CD4-positive, alpha-beta T cell treated with Interleukin-1 beta for 1 hour (primary cell): ENCODE results near the gene CD83.
"Not testable (repeated sequence)": the region's sequence is repeated elsewhere in the genome, so short reads cannot be mapped to it uniquely, and the experiment has no call there.

Source experiments
- DNase-seq, 2 donors: peaks; one replicate each; pipeline ENCODE4 v3.0.0-alpha.2; 2020 to 2022

CD83 gene

DNA sequence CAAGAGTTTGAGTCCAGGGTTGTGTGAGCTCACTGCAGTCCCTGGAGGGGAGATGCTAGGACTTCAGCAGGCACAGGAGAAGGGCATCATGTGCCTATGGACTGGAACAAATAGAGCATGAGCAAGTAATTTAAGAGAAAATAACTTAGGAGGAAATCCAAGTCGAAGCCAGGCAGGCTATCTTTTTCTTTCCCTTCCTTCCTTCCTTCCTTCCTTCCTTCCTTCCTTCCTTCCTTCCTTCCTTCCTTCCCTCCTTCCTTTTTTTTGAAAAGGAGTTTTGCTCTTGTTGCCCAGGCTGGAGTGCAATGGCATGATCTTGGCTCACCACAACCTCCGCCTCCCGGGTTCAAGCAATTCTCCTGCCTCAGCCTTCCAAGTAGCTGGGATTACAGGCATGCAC is 33.7 kb downstream of the CD83 start:
- DNase-seq = not testable (repeated sequence)

DNA sequence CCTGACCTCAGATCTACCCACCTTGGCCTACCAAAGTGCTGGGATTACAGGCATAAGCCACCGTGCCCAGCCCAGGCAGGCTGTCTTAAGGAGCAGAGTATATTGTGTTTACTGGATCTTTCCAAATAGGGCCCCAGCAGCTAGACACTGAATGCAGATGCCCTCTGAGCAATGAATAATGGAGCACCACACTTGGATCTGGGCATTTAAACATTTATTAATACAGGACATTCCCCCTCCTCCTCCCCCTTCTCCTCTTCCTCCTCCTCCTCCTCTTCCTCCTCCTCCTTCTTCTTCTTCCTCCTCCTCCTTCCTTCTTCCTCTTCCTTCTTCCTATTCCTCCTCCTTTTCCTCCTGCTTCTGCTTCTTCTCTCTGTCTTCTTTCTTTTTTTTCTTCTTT is 34.2 kb downstream of the CD83 start:
- DNase-seq = no peak

DNA sequence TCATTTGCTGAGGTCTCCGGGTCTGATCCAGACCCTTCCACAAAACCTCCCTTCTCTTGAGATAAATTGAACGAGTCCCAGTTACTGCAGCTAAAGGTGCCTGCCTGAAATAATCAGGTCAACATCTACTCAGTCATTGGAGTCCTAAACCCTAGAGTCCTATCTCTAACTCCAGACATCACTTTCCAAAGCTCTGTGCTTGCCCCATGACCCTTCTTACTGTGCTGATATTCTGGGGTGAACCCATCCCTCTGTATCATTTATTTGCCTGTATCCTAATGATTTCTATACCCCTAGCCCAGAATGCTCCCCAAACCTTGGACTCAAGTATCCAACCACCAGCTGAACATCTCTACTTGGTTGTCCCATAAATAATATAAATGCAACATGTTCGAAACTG is 35.7 kb downstream of the CD83 start:
- no peak for DNase-seq

DNA sequence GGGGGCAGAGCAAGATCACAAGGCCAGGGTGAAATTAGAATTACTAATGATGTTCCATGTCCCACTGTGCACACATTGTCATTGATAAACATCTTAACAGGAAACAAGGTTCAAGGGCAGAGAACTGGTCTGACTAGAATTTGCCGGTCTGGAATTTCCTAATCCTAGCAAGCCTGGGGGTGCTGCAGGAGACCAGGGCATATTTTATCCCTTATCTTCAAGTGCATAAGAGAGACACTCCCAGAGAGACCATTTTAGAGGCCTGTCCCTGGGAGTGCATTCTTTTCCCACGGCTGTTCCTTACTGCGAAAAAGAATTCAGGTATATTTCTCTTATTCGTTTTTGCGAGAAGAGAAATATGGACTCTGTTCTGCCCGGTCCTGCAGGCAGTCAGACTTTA is 41.5 kb downstream of the CD83 start:
- no peak for DNase-seq

DNA sequence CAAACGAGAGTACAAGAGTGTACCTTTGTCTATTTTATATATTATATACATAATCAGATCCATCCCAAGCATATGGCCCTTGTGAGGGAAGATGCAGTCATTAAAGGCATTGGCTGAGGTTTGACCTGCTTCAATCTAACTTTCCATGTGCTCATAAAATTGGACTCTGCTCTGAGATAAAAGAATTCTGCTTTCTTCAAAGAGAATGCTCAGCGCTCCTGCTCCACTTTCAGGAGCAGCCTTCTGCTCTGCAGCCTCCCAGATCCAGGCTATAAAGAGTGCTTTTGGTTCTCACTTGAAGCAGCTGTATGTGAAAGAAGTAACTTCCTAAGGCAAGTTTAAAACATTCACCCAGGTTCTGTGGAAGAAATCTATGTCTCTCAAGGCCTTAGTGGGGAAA is 45.3 kb downstream of the CD83 start:
- no peak for DNase-seq

DNA sequence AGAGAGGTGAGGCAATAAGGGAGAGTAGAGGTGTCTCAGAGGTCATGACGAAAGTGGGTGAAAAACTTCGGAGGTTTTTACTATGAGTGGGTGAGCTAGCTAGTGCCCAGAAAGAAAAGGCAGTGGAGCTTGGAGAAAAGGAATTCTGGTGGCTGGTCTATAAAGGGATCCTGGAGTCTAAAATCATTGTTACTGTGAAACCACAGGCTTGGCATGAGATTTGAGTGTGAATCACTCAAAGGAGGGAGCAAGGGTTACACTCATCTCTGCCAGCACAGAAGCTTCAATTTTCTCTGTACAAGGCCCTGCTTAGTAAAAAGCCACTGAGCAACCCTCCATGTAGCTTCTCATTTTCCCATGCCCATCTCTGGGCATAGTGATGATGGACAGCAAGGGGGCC is 47.5 kb downstream of the CD83 start:
- no peak for DNase-seq

DNA sequence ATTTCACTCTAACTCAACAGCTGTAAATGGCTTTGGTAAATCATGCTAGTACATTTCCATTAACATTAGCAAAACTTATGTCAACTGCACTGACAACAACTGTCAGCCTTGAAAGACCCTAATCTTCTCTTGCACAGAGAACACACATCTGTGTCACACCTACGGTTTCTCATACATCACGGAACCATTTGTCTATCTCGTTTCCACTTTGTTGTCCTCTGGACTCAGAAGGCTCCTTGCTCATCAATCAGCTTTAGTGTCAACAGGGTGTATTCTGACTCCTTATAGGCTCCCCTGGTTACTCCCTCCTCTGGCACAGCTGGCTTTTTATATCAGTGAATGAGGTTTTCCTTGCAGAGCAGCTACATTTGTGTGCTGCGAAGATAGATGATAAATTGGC is 49.3 kb downstream of the CD83 start:
- no peak for DNase-seq

DNA sequence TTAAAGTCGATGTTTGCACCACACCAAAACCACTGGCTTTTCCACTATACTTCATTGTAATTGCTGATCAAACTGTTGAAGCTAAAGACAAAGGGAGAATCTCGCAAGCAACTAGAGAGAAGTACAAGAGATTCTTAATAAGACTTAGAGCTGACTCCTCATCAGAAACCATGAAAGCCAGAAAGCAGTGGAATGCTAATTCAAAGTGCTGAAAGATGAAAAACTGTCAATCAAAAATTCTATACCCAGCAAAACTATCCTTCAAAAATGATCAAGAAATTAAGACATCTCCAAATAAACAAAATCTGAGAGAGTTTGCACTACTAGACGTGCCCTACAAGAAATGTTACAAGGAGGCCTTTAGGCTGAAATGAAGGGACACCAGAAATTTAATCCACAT is 52.6 kb downstream of the CD83 start:
- DNase-seq = no peak

DNA sequence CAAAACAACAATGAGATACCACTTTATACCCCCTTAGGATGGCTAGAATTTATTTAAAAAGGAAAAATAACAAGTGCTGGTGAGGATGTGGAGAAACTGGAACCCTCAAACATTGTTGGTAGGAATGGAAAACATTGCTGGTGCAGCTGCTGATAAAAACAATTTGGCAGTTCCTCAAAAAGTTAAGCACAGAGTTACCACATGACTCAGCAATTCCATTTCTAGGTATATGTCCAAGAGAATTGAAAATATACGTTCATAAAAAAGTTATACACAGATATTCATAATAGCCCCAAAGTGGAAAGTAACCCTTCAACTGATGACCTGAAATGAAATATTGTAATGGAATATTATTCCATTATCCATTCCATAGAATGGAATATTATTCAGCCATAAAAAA is 55.0 kb downstream of the CD83 start:
- no peak for DNase-seq

DNA sequence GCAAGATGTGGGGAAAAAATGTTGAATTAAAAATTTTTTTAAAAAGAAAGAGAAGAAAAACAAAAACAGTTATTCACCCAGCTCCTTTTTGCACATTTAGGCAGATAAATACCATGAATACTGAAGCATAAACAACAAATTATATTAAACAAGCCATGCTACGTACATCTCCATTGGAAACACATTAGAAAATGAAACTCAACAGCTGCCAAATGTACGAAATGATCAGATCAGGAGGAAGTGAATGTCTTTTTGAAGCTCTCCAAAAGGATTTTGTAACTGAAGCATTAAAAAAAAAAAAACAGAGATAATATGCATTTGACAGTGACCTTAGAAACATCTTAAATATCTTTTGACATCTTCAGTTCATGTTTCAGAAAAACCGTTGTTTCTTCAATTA is 56.7 kb downstream of the CD83 start:
- DNase-seq = no peak

DNA sequence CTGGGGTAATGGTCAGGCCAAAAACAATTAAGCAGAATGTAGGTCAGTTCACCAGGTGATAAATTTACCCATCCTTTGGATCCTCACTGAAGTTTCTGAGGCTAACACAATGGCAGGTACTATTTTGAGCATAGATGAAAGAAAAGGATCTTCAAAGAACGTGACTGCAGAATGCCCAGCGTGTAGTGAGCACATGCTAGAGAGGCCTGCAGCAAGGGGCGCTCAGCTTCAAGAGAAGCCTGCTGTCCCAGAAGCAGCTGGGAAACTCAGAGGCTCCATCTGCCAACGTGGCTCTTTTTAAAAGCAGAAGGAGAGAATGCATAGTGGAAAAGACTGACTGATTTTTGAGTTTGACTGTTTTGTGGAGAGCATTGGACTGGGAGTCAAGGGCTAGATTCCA is 57.4 kb downstream of the CD83 start:
- no peak for DNase-seq

DNA sequence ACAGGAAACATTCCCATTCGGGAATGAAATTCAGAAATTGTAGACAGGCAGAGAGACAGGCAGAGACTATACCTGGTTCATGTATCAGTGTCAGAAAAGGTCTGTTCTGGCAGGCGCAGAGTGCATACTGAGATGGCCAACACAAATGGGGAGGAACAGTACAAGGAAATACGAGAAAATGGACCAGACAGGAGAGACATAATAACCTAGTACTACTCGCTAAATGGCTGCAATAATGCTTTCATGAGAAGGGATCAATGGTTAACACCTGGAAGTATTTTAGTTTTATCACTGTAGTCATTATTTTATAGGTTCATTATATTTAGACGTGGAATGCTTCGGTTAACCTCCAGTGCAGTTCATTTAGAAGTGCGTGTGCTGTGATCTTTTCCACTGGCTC is 58.9 kb downstream of the CD83 start:
- no peak for DNase-seq

DNA sequence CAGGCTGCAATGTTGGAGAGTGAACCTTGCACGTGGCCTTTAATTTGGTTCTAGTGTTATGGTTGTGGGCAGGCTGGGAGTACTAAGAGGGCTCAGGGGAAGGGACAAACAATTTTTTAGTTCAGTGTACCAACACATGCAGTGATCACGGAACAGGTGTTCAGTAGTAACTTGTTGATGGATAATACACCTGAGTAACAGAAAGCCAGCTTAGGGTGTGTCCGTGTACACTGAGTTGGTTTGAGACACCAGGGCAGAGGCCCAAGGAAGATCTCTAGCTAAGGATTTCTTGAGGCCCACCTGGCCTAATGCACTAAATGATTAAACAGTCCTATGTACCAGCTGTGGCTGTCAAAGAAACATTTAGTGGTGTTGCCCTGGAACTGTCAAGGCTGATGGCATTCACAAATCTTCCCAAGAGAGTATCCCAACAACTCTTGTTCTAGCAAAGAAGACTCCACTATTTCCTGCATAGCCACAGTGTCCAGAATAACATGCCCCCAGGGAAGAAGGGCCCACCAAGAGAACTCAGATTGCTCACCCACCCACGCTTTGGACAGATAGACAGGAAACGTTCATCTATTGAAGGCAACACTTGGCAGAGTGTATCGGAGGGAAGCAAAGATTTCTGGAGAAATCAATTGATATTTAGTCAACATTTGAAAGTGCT is 60.0 kb downstream of the CD83 start:
- DNase-seq = no peak

DNA sequence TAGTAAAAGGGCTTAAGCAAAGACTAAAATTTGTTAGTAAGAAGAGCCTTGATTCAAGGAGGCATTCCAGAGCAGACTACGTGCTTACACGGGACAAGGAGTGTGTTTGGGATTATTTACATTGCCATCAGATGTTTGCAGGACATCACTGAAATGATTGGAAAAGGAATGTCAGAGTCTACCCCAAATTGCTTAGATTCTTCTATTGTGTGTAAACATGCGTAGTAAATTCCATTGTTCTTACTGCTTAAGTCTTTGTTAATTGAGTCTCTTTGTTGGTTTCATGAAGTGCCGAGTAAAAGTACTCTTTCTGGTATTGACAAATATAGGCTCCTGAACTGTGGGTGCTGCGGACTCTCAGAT is 60.5 kb downstream of the CD83 start:
- DNase-seq = no peak

DNA sequence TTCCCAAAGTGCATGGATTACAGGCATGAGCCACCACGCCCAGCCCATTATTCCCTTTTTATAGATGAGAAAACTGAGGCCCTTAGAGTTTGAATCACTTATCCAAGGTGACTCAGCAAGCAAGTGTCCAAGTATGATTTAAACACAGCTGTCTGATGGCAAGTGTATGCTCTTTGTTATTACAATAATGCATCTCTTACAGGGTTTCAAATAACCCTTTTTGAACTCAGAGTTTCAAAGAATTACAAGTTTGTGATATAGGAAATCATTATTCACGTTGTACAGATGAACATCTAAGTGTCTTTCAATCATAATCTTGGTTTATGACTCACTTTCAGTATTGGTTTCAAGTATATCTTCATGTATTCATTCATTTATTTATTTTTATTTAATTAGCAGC is 63.0 kb downstream of the CD83 start:
- no peak for DNase-seq

DNA sequence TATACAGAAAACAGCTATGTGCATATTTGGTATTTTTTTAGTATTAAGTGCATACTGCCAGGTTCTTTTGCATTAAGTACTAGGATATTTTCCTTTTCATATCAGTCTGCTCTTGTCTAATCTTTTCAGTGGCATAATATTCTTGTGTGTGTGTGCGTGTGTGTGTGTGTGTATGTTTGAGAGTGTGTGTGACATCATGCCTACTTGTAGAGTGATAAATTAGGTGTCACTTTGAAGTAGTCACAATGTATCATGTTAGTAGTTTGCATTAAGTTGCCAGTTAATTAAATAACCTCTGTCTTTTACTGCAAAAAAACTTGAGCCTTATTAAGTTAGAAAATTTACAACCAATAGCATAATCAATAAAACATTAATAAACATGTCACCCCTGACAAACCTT is 65.3 kb downstream of the CD83 start:
- DNase-seq = no peak
